Natural killer cell treated with Interleukin-12 subunit alpha and Interleukin-12 subunit beta and Interleukin-15 and Interleukin-18, amount 100 ng/mL, for 72 hours (primary cell): ENCODE measurements around the gene OCLN. TPM values are rescaled to one million over a fixed set of nuclear protein-coding genes. Genes with fewer than 3 reads are reported as not detected.
A peak's percentile ranks its signal among the peaks of the same experiment; 100 is the strongest.
"Not testable (repeated sequence)": the region's sequence is repeated elsewhere in the genome, so short reads cannot be mapped to it uniquely, and the experiment has no call there.

Experiments
- ATAC-seq, 2 donors: fragments of 150-1000 bp; cut with Tn5 transposase in 1 of 2; sonication (Bioruptor Pico), chemical (Tn5 transposase) in 1 of 2; 2 replicates each; pipeline ENCODE4 v1.10.0; 2021
- DNase-seq: peaks from one replicate; pipeline ENCODE4 v3.0.0; 2022; ENCODE audit warnings: low spot score
- H3K27ac Mint-ChIP-seq, 2 donors: 1 replicate in 1 of 2; 2 replicates in 1 of 2; pipeline ENCODE4 v1.8.0; 2022; ENCODE audit warnings: mixed read lengths in 2 of 2, mild to moderate bottlenecking in 1 of 2, moderate library complexity in 1 of 2
- H3K27me3 Mint-ChIP-seq, 2 donors: 1 replicate in 1 of 2; 2 replicates in 1 of 2; pipeline ENCODE4 v1.8.0; 2022; ENCODE audit warnings: mixed read lengths in 2 of 2
- H3K36me3 Mint-ChIP-seq: one replicate; pipeline ENCODE4 v1.8.0; 2022; ENCODE audit warnings: mixed read lengths
- H3K4me1 Mint-ChIP-seq, 2 donors: 1 replicate in 1 of 2; 2 replicates in 1 of 2; pipeline ENCODE4 v1.8.0; 2022; ENCODE audit warnings: low read depth in 2 of 2, mixed read lengths in 2 of 2, mild to moderate bottlenecking in 1 of 2
- H3K4me3 Mint-ChIP-seq: one replicate; pipeline ENCODE4 v1.8.0; 2022; ENCODE audit warnings: mixed read lengths
- H3K9me3 Mint-ChIP-seq: 2 replicates; pipeline ENCODE4 v1.8.0; 2022; ENCODE audit warnings: mixed read lengths
- total RNA-seq, 2 donors: library from RNA; stranded (reverse); gene quantifications; one replicate each; pipeline ENCODE4 v1.2.3, GENCODE V29; 2022

The OCLN gene
- total RNA-seq, 2 donors from 2014 or later: 0.48 to 0.67 TPM

- Mint-ChIP-seq H3K9me3 (no peaks in the 10 kb centered on the region), H3K27me3 (peaks cover 19 to 26% of the 10 kb centered on the region in 2 donors), H3K27ac (no peak overlapping the region), H3K4me3 (no peak overlapping the region), H3K36me3 (no peaks in the 10 kb centered on the region), H3K4me1 (no peaks in the 10 kb centered on the region)
- ATAC-seq: no peak
- no peak for DNase-seq
These were observed 5.8 kb downstream of the OCLN start for GRCh38 chr5:69498384-69498783.

GRCh38 chr5:69502367-69502766 lies 9.8 kb downstream of the OCLN start:
- H3K36me3 Mint-ChIP-seq: no peaks in the 10 kb centered on the region
- ATAC-seq (no peak), DNase-seq (no peak)
- peaks cover 4 to 12% of the 10 kb centered on the region in 2 donors for H3K27me3 Mint-ChIP-seq
- no peak overlapping the region for H3K27ac Mint-ChIP-seq
- H3K4me1 Mint-ChIP-seq: no peaks in the 10 kb centered on the region
- no peaks in the 10 kb centered on the region for H3K9me3 Mint-ChIP-seq
- H3K4me3 Mint-ChIP-seq: no peak overlapping the region

- Mint-ChIP-seq H3K36me3 (no peaks in the 10 kb centered on the region), H3K27me3 (peaks cover 4 to 12% of the 10 kb centered on the region in 2 donors), H3K27ac (no peak overlapping the region), H3K4me3 (no peak overlapping the region), H3K9me3 (no peaks in the 10 kb centered on the region), H3K4me1 (no peaks in the 10 kb centered on the region)
- no peak for DNase-seq
- ATAC-seq: no peak
These were observed 10.3 kb downstream of the OCLN start for GRCh38 chr5:69502767-69503488.

- Mint-ChIP-seq H3K27me3 (peaks cover 4 to 12% of the 10 kb centered on the region in 2 donors), H3K4me1 (no peaks in the 10 kb centered on the region), H3K4me3 (no peak overlapping the region), H3K27ac (no peak overlapping the region), H3K36me3 (no peaks in the 10 kb centered on the region), H3K9me3 (no peaks in the 10 kb centered on the region)
- ATAC-seq (no peak), DNase-seq (no peak)
These were observed 11.4 kb downstream of the OCLN start for GRCh38 chr5:69504036-69504435.

DNA sequence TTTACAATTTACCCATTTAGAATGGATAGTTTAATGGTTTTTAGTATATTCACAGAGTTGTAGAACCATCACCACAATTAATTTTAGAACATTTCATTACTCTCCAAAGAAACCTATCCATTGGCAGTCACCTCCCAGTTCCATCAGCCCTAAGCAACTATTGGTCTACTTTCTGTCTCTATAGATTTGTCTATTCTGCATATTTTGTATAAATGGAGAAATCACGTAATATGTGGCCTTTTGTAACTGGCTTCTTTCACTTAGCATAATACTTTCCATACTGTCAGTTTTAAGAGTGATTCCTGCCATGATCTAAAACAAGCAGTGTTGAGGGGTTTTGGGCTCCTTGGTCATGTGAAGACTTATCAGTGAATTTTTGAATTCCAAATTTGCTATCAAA lies 12.7 kb downstream of the OCLN start:
- Mint-ChIP-seq H3K27me3 (peaks cover 4 to 12% of the 10 kb centered on the region in 2 donors), H3K4me1 (no peaks in the 10 kb centered on the region), H3K36me3 (no peaks in the 10 kb centered on the region), H3K9me3 (no peaks in the 10 kb centered on the region), H3K4me3 (no peak overlapping the region), H3K27ac (no peak overlapping the region)
- DNase-seq: no peak
- no peak for ATAC-seq

- Mint-ChIP-seq H3K4me3 (no peak overlapping the region), H3K27me3 (no peaks in the 10 kb centered on the region), H3K27ac (no peak overlapping the region), H3K36me3 (no peaks in the 10 kb centered on the region), H3K4me1 (no peaks in the 10 kb centered on the region), H3K9me3 (no peaks in the 10 kb centered on the region)
- DNase-seq (no peak), ATAC-seq (peak in 1 of 2 donors; percentile 40)
These were observed 16.6 kb downstream of the OCLN start for GRCh38 chr5:69509212-69509611.

GRCh38 chr5:69510694-69511093 lies 18.1 kb downstream of the OCLN start:
- H3K27me3 Mint-ChIP-seq: no peaks in the 10 kb centered on the region
- H3K27ac Mint-ChIP-seq: no peak overlapping the region
- no peak for DNase-seq
- no peaks in the 10 kb centered on the region for H3K9me3 Mint-ChIP-seq
- no peaks in the 10 kb centered on the region for H3K36me3 Mint-ChIP-seq
- ATAC-seq: no peak
- H3K4me1 Mint-ChIP-seq: no peaks in the 10 kb centered on the region
- no peak overlapping the region for H3K4me3 Mint-ChIP-seq

- no peak overlapping the region for H3K27ac Mint-ChIP-seq
These were observed 20.2 kb downstream of the OCLN start for GRCh38 chr5:69512740-69513260.

DNA sequence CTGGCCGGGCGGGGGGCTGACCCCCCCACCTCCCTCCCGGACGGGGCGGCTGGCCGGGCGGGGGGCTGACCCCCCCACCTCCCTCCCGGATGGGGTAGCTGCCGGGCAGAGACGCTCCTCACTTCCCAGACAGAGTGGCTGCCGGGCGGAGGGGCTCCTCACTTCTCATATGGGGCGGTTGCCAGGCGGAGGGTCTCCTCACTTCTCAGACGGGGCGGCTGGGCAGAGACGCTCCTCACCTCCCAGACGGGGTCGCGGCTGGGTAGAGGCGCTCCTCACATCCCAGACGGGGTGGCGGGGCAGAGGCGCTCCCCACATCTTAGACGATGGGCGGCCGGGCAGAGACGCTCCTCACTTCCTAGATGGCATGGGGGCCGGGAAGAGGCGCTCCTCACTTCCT lies 23.0 kb downstream of the OCLN start:
- not testable (repeated sequence) for H3K4me3 Mint-ChIP-seq, ATAC-seq, H3K4me1 Mint-ChIP-seq, H3K36me3 Mint-ChIP-seq, H3K27me3 Mint-ChIP-seq, H3K9me3 Mint-ChIP-seq, H3K27ac Mint-ChIP-seq, DNase-seq

More at GRCh38 chr5:69512740-69513260, 20.2 kb downstream of the OCLN start:
- H3K4me1 Mint-ChIP-seq: no peaks in the 10 kb centered on the region
- H3K27me3 Mint-ChIP-seq: no peaks in the 10 kb centered on the region
- H3K4me3 Mint-ChIP-seq: no peak overlapping the region
- no peaks in the 10 kb centered on the region for H3K9me3 Mint-ChIP-seq
- DNase-seq (no peak), ATAC-seq (no peak)
- no peaks in the 10 kb centered on the region for H3K36me3 Mint-ChIP-seq

DNA sequence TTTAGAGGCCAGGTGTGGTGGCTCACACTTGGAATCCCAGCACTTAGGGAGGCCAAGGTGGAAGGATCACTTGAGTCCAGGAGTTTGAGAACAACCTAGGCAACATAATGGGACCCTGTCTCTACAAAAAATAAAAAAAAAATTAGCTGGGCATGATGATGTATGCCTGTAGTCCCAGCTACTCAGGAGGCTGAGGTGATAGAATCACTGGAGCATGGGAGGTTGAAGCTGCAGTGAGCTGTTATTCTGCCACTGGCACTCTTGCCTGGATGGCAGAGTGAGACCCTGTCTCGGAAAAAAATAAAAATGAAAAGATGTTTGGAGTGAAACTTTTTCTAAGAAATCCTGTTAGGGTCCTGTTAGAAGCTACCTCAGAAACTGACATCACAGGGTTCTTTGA lies 24.2 kb downstream of the OCLN start:
- no peaks in the 10 kb centered on the region for H3K4me1 Mint-ChIP-seq
- H3K36me3 Mint-ChIP-seq: no peaks in the 10 kb centered on the region
- no peaks in the 10 kb centered on the region for H3K27me3 Mint-ChIP-seq

GRCh38 chr5:69517763-69518212 lies 25.2 kb downstream of the OCLN start:
- Mint-ChIP-seq H3K27ac (no peak overlapping the region), H3K27me3 (no peaks in the 10 kb centered on the region), H3K4me3 (no peak overlapping the region), H3K9me3 (no peaks in the 10 kb centered on the region), H3K4me1 (no peaks in the 10 kb centered on the region), H3K36me3 (no peaks in the 10 kb centered on the region)
- no peak for ATAC-seq
- no peak for DNase-seq

More for the DNA sequence above, 24.2 kb downstream of the OCLN start:
- ATAC-seq (no peak), DNase-seq (no peak)
- Mint-ChIP-seq H3K9me3 (no peaks in the 10 kb centered on the region), H3K27ac (no peak overlapping the region), H3K4me3 (no peak overlapping the region)

DNA sequence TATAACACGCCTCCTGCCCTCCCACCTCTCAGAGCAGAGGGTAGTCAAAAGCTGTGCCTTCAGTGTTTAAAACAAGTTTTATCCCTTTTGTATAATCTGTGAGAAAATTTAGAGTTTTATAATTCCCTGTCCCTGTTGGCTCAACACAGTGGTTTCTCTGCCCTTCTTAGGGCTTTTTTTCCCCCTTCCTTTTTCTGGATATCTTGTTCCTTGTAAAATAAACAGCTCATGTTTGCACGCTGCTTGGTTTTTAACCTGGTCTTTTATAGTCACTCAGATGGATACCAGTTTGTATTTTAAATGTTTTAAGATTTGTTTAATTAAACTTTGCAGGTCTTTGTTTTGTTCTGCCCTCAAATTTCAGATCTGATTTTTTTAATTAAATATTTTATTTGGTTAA lies 26.7 kb downstream of the OCLN start:
- H3K27ac Mint-ChIP-seq: no peak overlapping the region
- DNase-seq: no peak
- ATAC-seq: no peak
- H3K4me3 Mint-ChIP-seq: no peak overlapping the region
- no peaks in the 10 kb centered on the region for H3K27me3 Mint-ChIP-seq
- H3K36me3 Mint-ChIP-seq: no peaks in the 10 kb centered on the region
- H3K9me3 Mint-ChIP-seq: no peaks in the 10 kb centered on the region
- H3K4me1 Mint-ChIP-seq: no peaks in the 10 kb centered on the region

DNA sequence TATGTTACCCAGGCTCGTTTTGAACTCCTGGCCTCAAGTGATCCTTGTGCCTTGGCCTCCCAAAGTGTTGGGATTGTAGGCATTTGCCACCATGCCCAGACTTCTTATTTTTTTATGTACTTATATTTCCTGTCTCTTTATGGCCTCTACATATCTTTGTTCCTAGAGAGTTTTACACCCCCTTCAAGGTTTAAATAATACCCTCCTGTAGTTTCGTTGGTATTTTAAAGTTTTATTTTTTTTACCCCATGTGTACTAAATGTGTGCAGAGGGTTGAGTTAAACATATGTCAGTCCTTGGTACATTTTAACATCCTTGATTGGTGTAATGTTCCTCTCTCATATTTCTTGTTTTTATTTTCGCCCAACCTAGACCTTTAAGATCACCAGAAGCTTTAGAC lies 29.4 kb downstream of the OCLN start:
- H3K36me3 Mint-ChIP-seq: no peaks in the 10 kb centered on the region
- no peaks in the 10 kb centered on the region for H3K4me1 Mint-ChIP-seq
- H3K27ac Mint-ChIP-seq: no peak overlapping the region

GRCh38 chr5:69525490-69525889 lies 32.9 kb downstream of the OCLN start:
- no peaks in the 10 kb centered on the region for H3K4me1 Mint-ChIP-seq
- no peaks in the 10 kb centered on the region for H3K9me3 Mint-ChIP-seq
- H3K36me3 Mint-ChIP-seq: no peaks in the 10 kb centered on the region
- no peak for ATAC-seq
- H3K27me3 Mint-ChIP-seq: peaks cover 5 to 19% of the 10 kb centered on the region in 2 donors
- DNase-seq: no peak
- H3K27ac Mint-ChIP-seq: no peak overlapping the region
- H3K4me3 Mint-ChIP-seq: no peak overlapping the region

More for the DNA sequence above, 29.4 kb downstream of the OCLN start:
- Mint-ChIP-seq H3K4me3 (no peak overlapping the region), H3K9me3 (no peaks in the 10 kb centered on the region), H3K27me3 (no peaks in the 10 kb centered on the region)
- ATAC-seq (no peak), DNase-seq (no peak)
